Smooth muscle cell (in vitro differentiated cells): ENCODE data around the gene ENSA. TPM values are rescaled to one million over a fixed set of nuclear protein-coding genes. Genes with fewer than 3 reads are reported as not detected.
A peak's percentile ranks its signal among the peaks of the same experiment; 100 is the strongest.

Experiments used
- DNase-seq: peaks from one replicate; lab custom pipeline; 2025; ENCODE audit not compliant: unreplicated experiment; lab: John Stamatoyannopoulos, UW
- H2AFZ ChIP-seq: fragments of 200-600 bp; sonication (generic); 2 replicates; pipeline ENCODE4 v1.6.0; 2016; ENCODE audit warnings: antibody characterized with exemption, low read depth, mild to moderate bottlenecking
- H3F3A ChIP-seq: fragments of 200-600 bp; sonication (generic); 2 replicates; pipeline ENCODE4 v1.6.0; 2017; ENCODE audit warnings: antibody characterized with exemption, low read depth
- H3K27ac ChIP-seq: fragments of 200-600 bp; sonication (generic); 2 replicates; pipeline ENCODE4 v1.5.1; 2016; ENCODE audit warnings: low read depth, mild to moderate bottlenecking
- H3K27me3 ChIP-seq: fragments of 200-600 bp; sonication (generic); 2 replicates; pipeline ENCODE4 v1.6.1; 2016; ENCODE audit warnings: low read depth, mild to moderate bottlenecking
- H3K36me3 ChIP-seq: fragments of 200-600 bp; sonication (generic); 2 replicates; pipeline ENCODE4 v1.5.1; 2016; ENCODE audit warnings: low read depth
- H3K4me1 ChIP-seq: fragments of 200-600 bp; sonication (generic); 2 replicates; pipeline ENCODE4 v1.5.1; 2016; ENCODE audit warnings: low read depth
- H3K4me2 ChIP-seq: fragments of 200-600 bp; sonication (generic); 2 replicates; pipeline ENCODE4 v1.6.0; 2016; ENCODE audit warnings: mild to moderate bottlenecking
- H3K4me3 ChIP-seq: fragments of 200-600 bp; sonication (generic); 2 replicates; pipeline ENCODE4 v1.5.1; 2016; ENCODE audit warnings: mild to moderate bottlenecking
- H3K79me2 ChIP-seq: fragments of 200-600 bp; sonication (generic); 2 replicates; pipeline ENCODE4 v1.6.0; 2016; ENCODE audit warnings: low read depth, mild to moderate bottlenecking
- H3K9ac ChIP-seq: fragments of 200-600 bp; sonication (generic); 2 replicates; pipeline ENCODE4 v1.6.0; 2016; ENCODE audit warnings: low read depth
- H3K9me3 ChIP-seq: fragments of 200-600 bp; sonication (generic); replicated peaks from 2 replicates; pipeline ENCODE4 v1.5.1; 2016; ENCODE audit warnings: low read depth
- H4K20me1 ChIP-seq: fragments of 200-600 bp; sonication (generic); 2 replicates; pipeline ENCODE4 v1.6.0; 2016; ENCODE audit warnings: low read depth
- WGBS: methylation state at CpG from one replicate; pipeline ENCODE4 v1.1.7; 2016; ENCODE audit warnings: low lambda C conversion rate; 5-methylcytosine and 5-hydroxymethylcytosine counted together
- polyA plus RNA-seq: library from polyadenylated mRNA; unstranded; fragments of >200 nt; fragmentation: Nextera tagmentation; extraction: Ambion mirVana; gene quantifications from 2 replicates; pipeline ENCODE4 v1.2.1, GENCODE V29; 2016
- total RNA-seq: library from RNA; depleted of rRNA; stranded (reverse); fragments of >200 nt; gene quantifications from 2 replicates; pipeline ENCODE4 v1.2.3, GENCODE V29; 2014
- TF ChIP-seq, protein P1 (sequence below): fragments of 200-600 bp; sonication (generic); IDR thresholded peaks from 2 replicates; pipeline ENCODE4 v1.5.1; 2017; ENCODE audit warnings: borderline replicate concordance, mild to moderate bottlenecking, antibody characterized with exemption; ENCODE audit not compliant: insufficient read depth, poor library complexity, severe bottlenecking

ENSA gene
- total and polyA plus RNA-seq, 2 experiments from 2014 or later = 31.3 to 63.5 TPM

DNA sequence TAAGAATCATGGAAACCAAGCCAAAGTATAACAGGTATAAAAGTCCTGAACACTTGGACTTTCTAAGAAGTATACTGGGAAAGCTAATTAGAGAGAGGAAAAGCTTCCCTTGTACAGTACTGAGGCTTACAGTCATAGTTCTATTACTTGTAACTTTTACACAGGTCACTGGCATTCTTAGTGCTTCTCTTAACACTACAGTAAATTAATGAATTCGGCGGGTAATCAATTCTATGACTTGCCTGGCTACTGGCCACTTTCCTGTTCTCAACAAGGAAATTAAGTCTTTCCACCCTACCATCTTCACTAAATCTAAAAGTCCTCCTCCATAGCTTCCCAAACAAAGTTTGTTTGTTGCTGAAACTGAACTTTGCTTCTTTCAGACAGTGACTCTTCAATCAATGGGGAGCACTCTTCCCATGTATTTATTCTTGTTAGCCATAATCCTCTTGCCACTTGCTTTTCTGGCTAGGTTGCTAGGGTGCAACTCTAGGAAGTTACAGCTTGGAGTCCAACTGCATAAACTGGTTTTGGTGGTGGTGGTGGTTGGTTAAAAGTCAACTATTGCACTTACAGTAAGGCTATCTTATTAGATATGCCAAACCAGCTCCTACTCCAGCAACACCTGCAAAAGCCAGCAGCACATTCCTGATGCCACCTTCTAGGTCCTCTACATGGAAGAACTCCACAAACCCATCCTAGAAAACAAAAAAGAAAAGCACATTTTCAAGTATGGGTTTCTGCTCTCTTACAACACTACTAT lies 52.4 kb downstream of the ENSA start:
- TF ChIP-seq, protein P1, sequence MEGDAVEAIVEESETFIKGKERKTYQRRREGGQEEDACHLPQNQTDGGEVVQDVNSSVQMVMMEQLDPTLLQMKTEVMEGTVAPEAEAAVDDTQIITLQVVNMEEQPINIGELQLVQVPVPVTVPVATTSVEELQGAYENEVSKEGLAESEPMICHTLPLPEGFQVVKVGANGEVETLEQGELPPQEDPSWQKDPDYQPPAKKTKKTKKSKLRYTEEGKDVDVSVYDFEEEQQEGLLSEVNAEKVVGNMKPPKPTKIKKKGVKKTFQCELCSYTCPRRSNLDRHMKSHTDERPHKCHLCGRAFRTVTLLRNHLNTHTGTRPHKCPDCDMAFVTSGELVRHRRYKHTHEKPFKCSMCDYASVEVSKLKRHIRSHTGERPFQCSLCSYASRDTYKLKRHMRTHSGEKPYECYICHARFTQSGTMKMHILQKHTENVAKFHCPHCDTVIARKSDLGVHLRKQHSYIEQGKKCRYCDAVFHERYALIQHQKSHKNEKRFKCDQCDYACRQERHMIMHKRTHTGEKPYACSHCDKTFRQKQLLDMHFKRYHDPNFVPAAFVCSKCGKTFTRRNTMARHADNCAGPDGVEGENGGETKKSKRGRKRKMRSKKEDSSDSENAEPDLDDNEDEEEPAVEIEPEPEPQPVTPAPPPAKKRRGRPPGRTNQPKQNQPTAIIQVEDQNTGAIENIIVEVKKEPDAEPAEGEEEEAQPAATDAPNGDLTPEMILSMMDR = no peak
- peak overlapping the region; percentile 92 for H3K4me3 ChIP-seq
- no peak for DNase-seq
- H3K9me3 ChIP-seq = no peaks in the 10 kb centered on the region
- peaks cover 27% of the 10 kb centered on the region for H3K4me1 ChIP-seq
- peaks cover 74% of the 10 kb centered on the region for H4K20me1 ChIP-seq
- peak overlapping the region; percentile 99 for H3K9ac ChIP-seq
- H3K27me3 ChIP-seq = no peaks in the 10 kb centered on the region
- peaks cover 32% of the 10 kb centered on the region for H3K36me3 ChIP-seq
- peaks cover 83% of the 10 kb centered on the region for H3K79me2 ChIP-seq
- peaks cover 62% of the 10 kb centered on the region for H3F3A ChIP-seq
- WGBS = 14% methylated on average over 2 of the region's 2 CpGs
- H2AFZ ChIP-seq = no peak overlapping the region
- H3K27ac ChIP-seq = peak overlapping the region; percentile 96
- peak overlapping the region; percentile 83 for H3K4me2 ChIP-seq

DNA sequence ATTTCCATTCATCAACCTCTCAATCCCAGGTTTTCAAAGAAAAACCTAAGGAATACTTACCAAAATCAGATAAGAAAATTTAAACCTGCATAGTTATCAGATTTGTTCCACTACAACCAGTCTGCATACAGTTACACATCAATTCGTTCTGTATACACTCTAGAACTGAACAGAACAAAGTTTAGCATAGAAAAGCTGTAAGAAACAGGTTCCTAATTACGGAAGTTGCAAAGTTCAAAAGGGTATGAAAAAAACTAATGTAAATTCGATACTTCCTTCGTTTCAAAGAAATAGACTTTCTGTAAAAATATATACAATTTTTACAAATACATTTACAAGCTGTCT lies 53.1 kb downstream of the ENSA start:
- DNase-seq = no peak
- peaks cover 32% of the 10 kb centered on the region for H3K36me3 ChIP-seq
- peaks cover 27% of the 10 kb centered on the region for H3K4me1 ChIP-seq
- H4K20me1 ChIP-seq = peaks cover 80% of the 10 kb centered on the region
- H3K9me3 ChIP-seq = no peaks in the 10 kb centered on the region
- H3K9ac ChIP-seq = peak overlapping the region; percentile 99
- H3F3A ChIP-seq = peaks cover 64% of the 10 kb centered on the region
- H3K4me2 ChIP-seq = peak overlapping the region; percentile 83
- H3K27me3 ChIP-seq = no peaks in the 10 kb centered on the region
- 52% methylated on average over 4 of the region's 4 CpGs for WGBS
- peaks cover 84% of the 10 kb centered on the region for H3K79me2 ChIP-seq
- H3K27ac ChIP-seq = peak overlapping the region; percentile 96
- H3K4me3 ChIP-seq = peak overlapping the region; percentile 92
- H2AFZ ChIP-seq = no peak overlapping the region
- TF ChIP-seq, protein P1 = no peak

DNA sequence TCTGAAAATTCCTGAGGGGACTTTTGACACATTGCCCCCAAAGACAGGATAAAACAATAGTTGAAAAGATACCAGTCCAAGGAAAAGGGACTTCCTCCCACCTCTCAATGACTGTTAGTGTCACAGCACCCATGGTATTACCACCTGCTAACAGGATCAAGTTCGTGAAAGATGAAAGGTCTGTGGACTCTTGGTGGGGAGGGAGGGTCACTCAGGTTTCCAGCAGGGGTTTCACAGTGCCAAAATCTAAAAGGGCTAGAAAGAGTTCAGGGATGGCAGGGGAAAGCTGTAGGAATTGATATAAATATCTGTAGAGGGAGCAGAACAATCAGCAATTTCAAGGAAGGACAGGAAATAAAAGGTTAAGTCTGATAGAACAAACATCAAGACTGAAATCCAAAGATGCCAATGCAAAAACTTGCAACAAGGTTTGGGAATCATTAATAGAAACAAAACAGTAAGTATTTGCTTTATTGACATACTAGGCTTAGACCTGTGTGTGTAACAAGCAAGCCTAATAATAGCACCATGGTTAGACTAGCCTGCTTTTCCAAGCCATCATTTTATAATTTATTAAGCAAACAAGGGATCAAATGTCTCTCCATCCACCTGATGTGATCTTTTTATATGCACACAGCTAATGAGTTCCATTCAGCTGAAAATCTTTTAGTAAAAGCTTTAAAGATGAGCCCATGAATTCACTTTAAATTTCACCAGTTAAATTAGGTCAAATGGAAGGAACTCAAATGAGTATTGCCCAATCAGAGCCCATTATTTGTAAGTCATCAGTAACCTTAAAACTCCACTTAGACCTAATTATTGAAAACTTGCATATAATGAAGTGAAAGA lies 53.7 kb downstream of the ENSA start:
- TF ChIP-seq, protein P1 = no peak
- Histone ChIP-seq H3K9ac (peak overlapping the region; percentile 99), H3K9me3 (no peaks in the 10 kb centered on the region), H3K79me2 (peaks cover 88% of the 10 kb centered on the region), H2AFZ (no peak overlapping the region), H3K36me3 (peaks cover 32% of the 10 kb centered on the region), H3F3A (peaks cover 70% of the 10 kb centered on the region), H3K4me1 (peaks cover 27% of the 10 kb centered on the region), H4K20me1 (peaks cover 86% of the 10 kb centered on the region), H3K4me3 (peak overlapping the region; percentile 92), H3K4me2 (peak overlapping the region; percentile 83), H3K27ac (peak overlapping the region; percentile 96), H3K27me3 (no peaks in the 10 kb centered on the region)
- 38% methylated on average over 1 of the region's 1 CpG for WGBS
- DNase-seq = no peak
